Adipose tissue (tissue), 3 donors: ENCODE measurements around the gene PARP11. TPM values are rescaled to one million over a fixed set of nuclear protein-coding genes. Genes with fewer than 3 reads are reported as not detected.
"Not testable (repeated sequence)": the region's sequence is repeated elsewhere in the genome, so short reads cannot be mapped to it uniquely, and the experiment has no call there.

Source experiments
- H3K27ac ChIP-seq: one replicate; pipeline ENCODE4 v1.5.1; 2013; ENCODE audit warnings: low read depth, low read length
- WGBS, 3 donors: extraction: QIAGEN DNeasy Blood & Tissue Kit; methylation state at CpG; one replicate each; pipeline ENCODE4 v1.1.7; 2013; 5-methylcytosine and 5-hydroxymethylcytosine counted together
- polyA plus RNA-seq, 3 donors: library from polyadenylated mRNA; stranded (reverse); fragments of 200-250 nt; gene quantifications; one replicate each; pipeline ENCODE4 v1.2.3, GENCODE V29; 2013
- donor health status: healthy with polysubstance abuse.
- donor health status: Bipolar disorder and iron deficiency.
- donor health status: healthy.

PARP11 gene
- polyA plus RNA-seq, 3 donors = 1.8 to 3.1 (median 3.0) TPM

DNA sequence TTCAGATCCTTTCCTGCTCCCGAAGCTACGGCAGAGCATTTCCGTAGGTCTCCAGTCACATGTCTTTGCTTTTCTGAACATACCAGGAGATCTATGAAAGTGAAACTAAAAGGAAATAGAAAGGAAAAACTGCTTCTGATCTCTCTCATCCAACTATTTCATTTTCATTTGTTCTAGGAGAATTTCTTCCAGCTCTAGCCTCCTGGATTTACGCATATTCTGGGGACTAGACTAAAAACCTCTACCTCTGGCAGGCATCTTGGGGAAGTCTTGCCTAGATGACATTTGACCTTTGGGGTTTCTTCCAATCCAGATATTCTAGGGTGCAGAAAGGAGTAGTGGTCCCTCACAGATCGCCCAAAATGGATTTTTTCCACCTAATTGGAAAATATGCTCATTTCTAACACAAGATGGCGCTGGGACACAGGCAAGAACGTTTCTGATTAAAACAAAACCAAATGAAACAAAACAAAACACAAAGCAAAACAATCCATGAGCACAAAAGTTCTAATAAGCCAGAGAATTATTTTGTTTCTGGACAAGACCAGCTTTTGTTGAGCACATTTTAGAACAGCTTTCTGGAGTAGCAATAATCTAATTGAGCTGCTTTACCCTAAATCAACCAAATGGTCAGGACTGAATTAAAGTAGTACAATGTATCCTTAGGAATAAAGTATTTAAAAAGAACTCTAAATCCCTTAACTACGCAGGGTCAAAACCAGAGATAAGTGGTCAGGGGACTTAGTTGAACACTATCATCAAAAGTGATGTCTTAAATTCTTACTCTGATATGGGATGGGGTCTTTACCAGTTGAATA lies 12.3 kb upstream of the PARP11 start:
- 24 to 46% (median 24%) methylated on average over 8 of the region's 8 CpGs for WGBS, 3 donors
- no peak overlapping the region for H3K27ac ChIP-seq

DNA sequence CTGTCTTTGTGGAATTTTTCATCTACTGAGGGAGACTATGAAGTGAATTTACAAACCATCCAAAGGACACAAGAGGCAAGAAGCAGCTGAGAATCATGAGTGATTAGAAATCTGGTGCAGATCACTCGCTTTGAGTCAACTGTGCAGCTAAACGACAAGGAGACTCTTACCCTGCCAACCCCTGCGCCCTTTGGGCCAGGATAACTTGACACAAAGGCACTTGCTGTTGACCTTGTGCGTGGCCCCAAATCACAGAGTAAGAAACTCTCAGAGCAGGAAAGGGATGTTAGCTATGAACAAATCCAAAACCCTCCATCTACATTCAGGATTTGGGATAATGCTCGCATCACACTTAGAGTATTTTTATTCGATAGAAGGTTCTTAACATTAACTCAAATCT lies 11.5 kb upstream of the PARP11 start:
- H3K27ac ChIP-seq = no peak overlapping the region
- WGBS, 3 donors = 72 to 78% (median 77%) methylated on average over 6 of the region's 6 CpGs

DNA sequence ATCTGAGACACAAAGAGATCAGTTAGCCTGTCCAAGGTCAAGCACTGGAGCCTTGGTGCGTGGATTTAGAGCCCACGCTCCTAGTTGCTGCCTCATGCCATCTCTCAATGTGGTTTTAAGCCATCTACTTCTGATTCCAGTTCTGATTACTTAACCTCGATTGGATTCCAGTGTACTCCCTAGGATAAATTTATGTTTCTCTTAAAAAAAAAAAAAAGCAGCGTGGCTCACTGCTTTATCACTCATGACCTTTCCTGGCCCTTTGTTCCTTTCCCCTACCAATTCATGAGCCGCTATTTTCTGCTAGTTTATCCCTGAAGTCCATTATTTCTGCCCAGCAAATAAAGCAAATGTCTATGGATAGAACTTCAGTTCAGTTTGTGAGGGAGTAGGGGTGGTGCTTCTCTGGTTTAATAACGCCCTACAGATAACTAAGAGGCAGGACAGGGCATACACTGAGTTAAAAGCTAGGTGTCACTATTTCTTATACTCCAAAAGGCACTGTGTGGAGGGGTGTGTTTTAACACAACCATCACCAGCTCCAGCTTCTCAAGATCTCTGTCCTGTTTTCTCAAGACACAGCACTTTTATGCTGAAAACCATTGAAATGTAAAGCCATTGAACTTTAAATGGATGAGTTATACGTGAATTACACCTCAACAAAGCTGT lies 9.8 kb upstream of the PARP11 start:
- H3K27ac ChIP-seq = no peak overlapping the region
- 38 to 47% (median 45%) methylated on average over 7 of the region's 7 CpGs for WGBS, 3 donors

- H3K27ac ChIP-seq = no peak overlapping the region
- WGBS, 3 donors = 52 to 62% (median 61%) methylated on average over 4 of the region's 4 CpGs
Measured at GRCh38 chr12:3882406-3882805, 9.2 kb upstream of the PARP11 start.

- no peak overlapping the region for H3K27ac ChIP-seq
- WGBS, 3 donors = 70 to 72% (median 70%) methylated on average over 11 of the region's 11 CpGs
Measured at GRCh38 chr12:3881281-3881950, 8.2 kb upstream of the PARP11 start.

DNA sequence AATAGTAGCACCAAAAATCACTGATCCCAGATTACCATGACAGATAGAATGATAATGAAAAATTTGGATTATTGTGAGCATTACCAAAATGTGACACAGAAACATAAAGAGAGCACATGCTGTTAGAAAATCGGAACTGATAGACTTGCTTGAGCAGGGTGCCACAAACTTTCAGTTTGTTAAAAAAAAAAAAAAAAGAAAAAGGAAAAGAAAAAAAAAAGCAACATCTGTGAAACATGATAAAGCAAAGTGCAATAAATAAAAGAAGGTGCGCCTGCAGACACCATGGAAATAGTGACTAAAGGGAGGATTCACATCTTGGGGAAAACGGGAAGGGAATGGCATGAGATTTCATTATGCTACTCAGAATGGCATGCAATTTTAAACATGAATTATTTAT lies 6.6 kb upstream of the PARP11 start:
- 56 to 88% (median 76%) methylated on average over 3 of the region's 3 CpGs for WGBS, 3 donors

GRCh38 chr12:3871356-3871755 lies 1.8 kb downstream of the PARP11 start:
- 82 to 89% (median 85%) methylated on average over 4 of the region's 4 CpGs for WGBS, 3 donors

More for the DNA sequence above, 6.6 kb upstream of the PARP11 start:
- H3K27ac ChIP-seq = no peak overlapping the region

DNA sequence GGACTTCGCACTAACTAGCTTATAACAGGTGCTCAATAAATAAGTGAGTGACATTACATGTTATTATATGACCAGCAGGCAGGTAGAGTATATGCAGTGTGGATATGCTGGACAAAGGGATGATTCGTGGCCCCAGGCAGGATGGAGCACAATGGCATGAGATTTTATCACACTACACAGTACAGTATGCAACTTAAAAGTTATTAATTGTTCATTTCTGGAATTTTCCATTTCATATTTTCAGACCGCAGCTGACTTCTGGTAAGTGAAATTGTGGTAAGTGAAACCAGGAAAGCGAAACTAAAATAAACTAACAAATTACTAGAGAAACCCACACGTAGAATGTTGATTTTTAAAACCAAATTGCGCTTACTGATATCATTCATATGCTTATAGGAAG lies 3.3 kb downstream of the PARP11 start:
- WGBS, 3 donors = 46 to 85% (median 59%) methylated on average over 6 of the region's 6 CpGs
- H3K27ac ChIP-seq = no peak overlapping the region

More at GRCh38 chr12:3871356-3871755, 1.8 kb downstream of the PARP11 start:
- H3K27ac ChIP-seq = no peak overlapping the region

DNA sequence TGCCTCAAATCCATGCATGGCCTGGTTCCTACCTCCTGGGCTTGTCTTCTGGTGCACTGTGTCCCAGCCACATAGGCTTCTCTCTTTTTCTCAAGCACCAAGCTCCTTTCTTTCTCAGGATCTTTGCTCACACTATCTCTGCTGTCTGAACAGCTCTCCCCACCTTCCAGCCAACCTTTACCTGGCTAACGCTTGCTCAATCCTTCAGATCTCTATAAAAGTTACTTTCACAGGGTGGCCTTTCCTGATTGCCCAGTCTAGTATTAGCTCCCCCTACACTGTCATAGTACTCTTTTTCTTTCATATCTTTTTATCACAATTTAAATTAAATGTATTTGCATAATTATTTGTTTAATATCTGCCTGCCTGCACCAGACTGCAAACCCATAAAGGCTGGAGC lies 3.8 kb downstream of the PARP11 start:
- WGBS, 3 donors = 92 to 100% (median 96%) methylated on average over 1 of the region's 1 CpG
- no peak overlapping the region for H3K27ac ChIP-seq

DNA sequence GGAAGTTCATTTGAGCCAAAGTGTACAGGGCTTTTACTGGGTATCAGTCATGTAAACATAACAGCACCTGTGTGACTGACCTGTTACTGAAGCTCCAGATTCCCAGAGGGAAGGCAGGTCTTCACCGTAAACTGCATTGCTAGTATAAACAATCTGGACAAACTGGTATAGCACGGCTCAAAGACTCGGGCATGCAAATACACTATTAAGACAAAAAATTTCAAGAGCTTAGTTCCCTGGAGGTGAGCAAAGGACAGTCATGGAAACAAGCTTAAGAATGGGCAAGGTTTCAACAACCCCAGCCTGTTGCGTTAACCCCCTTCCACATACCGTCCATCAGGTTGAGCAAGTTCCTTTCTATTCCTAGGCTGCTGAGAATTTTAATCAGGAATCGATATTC lies 9.4 kb downstream of the PARP11 start:
- 76 to 90% (median 86%) methylated on average over 6 of the region's 6 CpGs for WGBS, 3 donors
- no peak overlapping the region for H3K27ac ChIP-seq

DNA sequence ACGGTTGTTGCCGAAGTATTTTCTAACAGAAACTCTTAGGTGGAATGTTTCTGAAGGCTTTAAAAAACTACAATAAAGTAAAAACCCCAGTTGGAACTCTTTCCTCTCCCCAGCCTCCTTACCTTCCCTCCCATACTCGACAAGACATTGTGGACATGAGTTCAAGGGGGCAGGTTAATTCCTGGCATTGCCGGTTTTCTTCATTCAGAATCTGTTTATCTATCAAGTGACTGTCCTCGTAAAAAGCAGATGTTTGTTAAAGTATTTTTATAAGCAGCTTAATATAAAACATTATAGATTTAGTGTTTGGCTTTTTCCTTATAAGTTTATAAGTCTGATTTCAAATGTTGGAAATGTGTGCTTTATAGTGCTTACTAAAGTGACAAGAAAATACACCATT lies 30.7 kb downstream of the PARP11 start:
- no peak overlapping the region for H3K27ac ChIP-seq
- WGBS, 3 donors = 93 to 96% (median 93%) methylated on average over 5 of the region's 5 CpGs

- 83 to 89% (median 84%) methylated on average over 3 of the region's 3 CpGs for WGBS, 3 donors
- no peak overlapping the region for H3K27ac ChIP-seq
Measured at GRCh38 chr12:3841783-3842182, 31.4 kb downstream of the PARP11 start.

- 51 to 98% (median 95%) methylated on average over 2 of the region's 2 CpGs for WGBS, 3 donors
- H3K27ac ChIP-seq = not testable (repeated sequence)
Measured at GRCh38 chr12:3840833-3841232, 32.4 kb downstream of the PARP11 start.

DNA sequence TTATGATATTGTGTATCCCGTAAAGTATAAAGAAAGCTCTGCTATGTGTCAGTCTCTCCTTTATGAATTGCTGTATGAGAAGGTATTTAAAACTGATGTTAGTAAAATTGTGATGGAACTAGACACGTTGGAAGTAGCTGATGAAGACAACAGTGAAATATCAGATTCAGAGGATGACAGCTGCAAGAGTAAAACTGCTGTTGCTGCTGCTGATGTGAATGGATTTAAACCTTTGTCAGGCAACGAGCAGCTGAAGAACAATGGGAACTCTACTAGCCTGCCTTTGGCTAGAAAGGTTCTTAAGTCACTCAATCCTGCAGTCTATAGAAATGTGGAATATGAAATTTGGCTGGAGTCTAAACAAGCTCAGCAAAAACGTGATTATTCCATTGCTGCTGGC lies 33.5 kb downstream of the PARP11 start:
- H3K27ac ChIP-seq = not testable (repeated sequence)
- WGBS, 3 donors = 87 to 93% (median 89%) methylated on average over 4 of the region's 4 CpGs

DNA sequence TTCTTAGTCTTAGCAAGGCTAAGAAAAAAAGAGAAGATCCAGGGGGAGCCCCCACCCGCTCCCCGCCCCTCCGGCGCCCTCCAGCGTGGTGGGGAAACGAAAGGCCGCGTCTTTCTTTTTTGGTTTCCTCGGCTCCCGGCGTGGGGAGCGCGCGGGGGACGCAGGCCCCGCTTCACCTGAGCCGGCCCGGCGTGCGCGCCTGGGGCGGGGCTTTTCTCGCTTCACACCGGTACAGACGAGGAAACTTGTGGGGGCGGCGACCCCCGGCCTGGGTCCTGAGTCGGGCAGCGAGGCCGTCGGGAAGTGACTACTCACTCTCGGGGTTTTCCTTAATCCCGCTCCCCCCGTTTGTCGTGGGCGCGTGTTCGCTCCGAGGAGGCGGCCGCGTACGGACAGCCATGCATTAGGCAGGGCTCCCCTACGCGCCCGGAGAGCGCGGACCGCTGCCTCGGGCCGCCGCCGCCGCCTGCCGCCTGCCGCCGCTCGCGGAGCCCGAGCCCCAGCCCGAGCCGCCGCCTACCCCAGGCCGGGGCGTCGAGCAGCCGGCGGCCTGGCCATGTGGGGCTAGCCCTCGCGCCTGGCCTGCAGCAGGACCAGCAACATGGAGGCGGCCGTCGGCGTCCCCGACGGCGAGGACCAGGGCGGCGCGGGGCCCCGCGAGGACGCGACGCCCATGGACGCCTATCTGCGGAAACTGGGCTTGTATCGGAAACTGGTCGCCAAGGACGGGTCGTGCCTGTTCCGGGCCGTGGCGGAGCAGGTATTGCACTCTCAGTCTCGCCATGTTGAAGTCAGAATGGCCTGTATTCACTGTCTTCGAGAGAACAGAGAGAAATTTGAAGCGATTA lies 34.3 kb downstream of the PARP11 start:
- not testable (repeated sequence) for H3K27ac ChIP-seq
- WGBS, 3 donors = 59 to 73% (median 60%) methylated on average over 65 to 98 of the region's 98 CpGs

DNA sequence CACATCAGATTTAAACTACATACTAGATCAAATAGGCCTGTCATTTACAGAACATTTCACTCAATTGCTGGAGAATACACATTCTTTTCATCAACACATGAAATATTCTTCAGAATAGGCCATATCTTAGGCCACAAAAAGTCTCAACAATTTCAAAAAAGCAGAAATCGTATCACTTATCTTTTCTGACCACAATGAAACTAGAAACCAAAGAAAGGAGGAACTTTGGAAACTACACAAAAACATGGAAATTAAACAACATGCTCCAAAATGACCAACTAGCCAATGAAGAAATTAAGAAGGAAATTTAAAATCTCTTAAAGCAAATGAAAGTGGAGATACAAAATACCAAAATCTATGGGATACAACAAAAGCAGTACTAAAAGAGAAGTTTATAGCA lies 35.1 kb downstream of the PARP11 start:
- WGBS, 3 donors = 42 to 81% (median 66%) methylated on average over 1 of the region's 1 CpG

DNA sequence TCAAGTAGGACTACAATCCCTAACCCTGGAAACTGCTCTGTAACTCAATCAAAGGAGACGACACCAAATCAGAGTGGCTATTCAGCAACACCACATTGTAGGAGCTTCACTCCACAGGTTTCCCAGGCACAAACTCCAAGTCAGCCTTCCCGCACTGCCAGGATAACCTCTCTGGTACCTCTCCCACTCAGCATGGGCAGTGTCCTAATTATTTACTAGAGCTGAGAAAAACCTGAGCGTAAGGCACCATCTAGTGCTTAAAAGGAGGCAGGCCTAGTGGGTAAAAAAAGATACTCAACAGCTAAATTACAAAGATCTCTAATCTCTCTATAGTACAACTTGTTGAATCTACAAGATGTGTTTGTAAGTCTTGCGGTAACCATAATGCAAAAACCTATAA lies 36.1 kb downstream of the PARP11 start:
- H3K27ac ChIP-seq = no peak overlapping the region
- WGBS, 3 donors = 93 to 96% (median 96%) methylated on average over 4 of the region's 4 CpGs

More for the DNA sequence above, 35.1 kb downstream of the PARP11 start:
- no peak overlapping the region for H3K27ac ChIP-seq

- H3K27ac ChIP-seq = no peak overlapping the region
- WGBS, 3 donors = 78 to 86% (median 82%) methylated on average over 3 of the region's 3 CpGs
Measured at GRCh38 chr12:3836641-3837040, 36.6 kb downstream of the PARP11 start.
